Endothelial cell of umbilical vein (primary cell): ENCODE results near the gene CEP152. TPM values are rescaled to one million over a fixed set of nuclear protein-coding genes. Genes with fewer than 3 reads are reported as not detected.

Experiments used
- BruUV-seq: library from RNA; stranded (reverse); fragments of 400-500 nt; replicated peaks from 2 replicates; lab custom pipeline; 2021; lab: Mats Ljungman, UMichigan
- CTCF ChIA-PET: fragments of 300-600, 350-600 bp; sonication (Branson Sonifier 250); formaldehyde crosslinking; loops from one replicate; lab custom pipeline; 2021; ENCODE audit warnings: antibody characterized with exemption, inconsistent platforms; lab: Charles Lee
- POLR2A ChIA-PET: fragments of 300-600, 350-600 bp; sonication (Branson Sonifier 250); formaldehyde crosslinking; loops from one replicate; lab custom pipeline; 2021; ENCODE audit warnings: antibody characterized with exemption, inconsistent platforms; lab: Charles Lee
- DNase-seq: peaks from one replicate; pipeline ENCODE4 v3.0.0-alpha.2; 2011; ENCODE audit warnings: low read depth, low spot score
- FAIRE-seq: peaks from 2 replicates; lab custom pipeline; 2011; peaks lifted over from hg19 to GRCh38; lab: Jason Lieb, UNC
- H2AFZ ChIP-seq: 2 replicates; pipeline ENCODE4 v1.6.0; 2012; ENCODE audit warnings: low read depth, low read length, control low read depth, inconsistent platforms
- H3K27ac ChIP-seq: 2 replicates; pipeline ENCODE4 v1.5.1; 2011; ENCODE audit warnings: low read depth, mild to moderate bottlenecking, control low read depth, low read length, moderate library complexity; ENCODE audit not compliant: insufficient read depth
- H3K27me3 ChIP-seq, 2 experiments: 2 replicates each; pipeline versions ENCODE4 v1.6.0 to v1.6.1; 2011; ENCODE audit warnings: low read length in 2 of 2, mixed read lengths in 1 of 2; ENCODE audit not compliant: control insufficient read depth in 2 of 2, insufficient read depth in 2 of 2
- H3K36me3 ChIP-seq, 2 experiments: 2 replicates in 1 of 2; 3 replicates in 1 of 2; pipeline ENCODE4 v1.5.1; 2011; ENCODE audit warnings: low read length in 2 of 2, mild to moderate bottlenecking in 1 of 2, moderate library complexity in 1 of 2; ENCODE audit not compliant: control insufficient read depth in 2 of 2, insufficient read depth in 2 of 2; ENCODE audit errors: extremely low read depth in 1 of 2
- H3K4me1 ChIP-seq: 3 replicates; pipeline ENCODE4 v1.5.1; 2011; ENCODE audit warnings: mild to moderate bottlenecking, low read length; ENCODE audit not compliant: control insufficient read depth, insufficient read depth; ENCODE audit errors: extremely low read depth
- H3K4me2 ChIP-seq: 2 replicates; pipeline ENCODE4 v1.6.1; 2011; ENCODE audit warnings: low read length, control low read depth, mixed read lengths; ENCODE audit not compliant: insufficient read depth
- H3K4me3 ChIP-seq, 3 experiments: fragments of 200-600 bp in 1 of 3; sonication (generic), shearing (Covaris generic) in 1 of 3; replicated peaks in 1 of 3; 2 replicates each; pipeline ENCODE4 v1.5.1; 2011 to 2016; ENCODE audit warnings: control low read depth in 3 of 3, low read length in 3 of 3, mild to moderate bottlenecking in 2 of 3, inconsistent platforms in 1 of 3, low read depth in 1 of 3, moderate library complexity in 1 of 3; ENCODE audit not compliant: insufficient read depth in 1 of 3
- H3K79me2 ChIP-seq: 2 replicates; pipeline ENCODE4 v1.6.0; 2012; ENCODE audit warnings: low read length, inconsistent platforms; ENCODE audit not compliant: control insufficient read depth, insufficient read depth
- H3K9ac ChIP-seq: replicated peaks from 2 replicates; pipeline ENCODE3; 2011; ENCODE audit warnings: low read length, control low read depth; ENCODE audit not compliant: insufficient read depth; ENCODE audit errors: extremely low read depth
- H3K9me1 ChIP-seq: replicated peaks from 3 replicates; pipeline ENCODE4 v1.6.0; 2011; ENCODE audit warnings: mild to moderate bottlenecking, low read length; ENCODE audit not compliant: control insufficient read depth, insufficient read depth; ENCODE audit errors: extremely low read depth
- H3K9me3 ChIP-seq: replicated peaks from 2 replicates; pipeline ENCODE4 v1.5.1; 2012; ENCODE audit warnings: low read length, inconsistent platforms; ENCODE audit not compliant: control insufficient read depth, insufficient read depth
- H4K20me1 ChIP-seq: replicated peaks from 2 replicates; pipeline ENCODE3; 2011; ENCODE audit warnings: mild to moderate bottlenecking, low read length; ENCODE audit not compliant: control insufficient read depth, insufficient read depth; ENCODE audit errors: extremely low read depth
- EZH2 ChIP-seq: IDR thresholded peaks from 2 replicates; pipeline ENCODE4 v1.6.1; 2012; ENCODE audit warnings: borderline replicate concordance, low read depth, mild to moderate bottlenecking, moderate library complexity, low read length, inconsistent platforms; ENCODE audit not compliant: severe bottlenecking
- FOS ChIP-seq: IDR thresholded peaks from 2 replicates; pipeline ENCODE4 v1.6.1; 2011; ENCODE audit warnings: mild to moderate bottlenecking, low read length, moderate library complexity, borderline replicate concordance; ENCODE audit not compliant: insufficient read depth
- GATA2 ChIP-seq: IDR thresholded peaks from 2 replicates; pipeline ENCODE4 v1.7.0; 2011; ENCODE audit warnings: low read depth, mild to moderate bottlenecking, moderate library complexity, mixed read lengths, low read length; ENCODE audit not compliant: insufficient read length, insufficient read depth
- JUN ChIP-seq: IDR thresholded peaks from 2 replicates; pipeline ENCODE4 v1.6.1; 2011; ENCODE audit warnings: borderline replicate concordance, low read depth; ENCODE audit not compliant: insufficient read length, insufficient read depth
- MYC ChIP-seq: IDR thresholded peaks from one replicate; pipeline ENCODE4 v1.6.1; 2011; ENCODE audit warnings: mild to moderate bottlenecking, low read depth, low read length
- POLR2A ChIP-seq: IDR thresholded peaks from 2 replicates; pipeline ENCODE4 v1.6.1; 2012; ENCODE audit warnings: low read depth, mild to moderate bottlenecking, control low read depth, low read length
- POLR2AphosphoS5 ChIP-seq: IDR thresholded peaks from 2 replicates; pipeline ENCODE4 v1.6.1; 2012; ENCODE audit warnings: low read depth, mild to moderate bottlenecking, control low read depth, low read length, moderate library complexity; ENCODE audit not compliant: insufficient read depth
- dilution Hi-C: fragments of 300-500 bp; cut with MboI; formaldehyde crosslinking; loops from one replicate; pipeline ENCODE4 v1.15.0; 2019; ENCODE audit warnings: low sequenced_read_pairs; ENCODE audit not compliant: extremely low pct_ligation_motif_present
- intact Hi-C: fragments of 100-400 bp; cut with micrococcal nuclease; formaldehyde crosslinking; loops from one replicate; pipeline ENCODE4 v1.10.0; 2022
- polyA plus RNA-seq, 4 experiments: library from polyadenylated mRNA; depleted of rRNA in 3 of 4; stranded (reverse) in 3 of 4; unstranded in 1 of 4; fragments of >200 nt; gene quantifications; 2 replicates each; pipeline versions ENCODE4 v1.2.1 to v1.2.3, GENCODE V29; 2011 to 2012; ENCODE audit warnings: missing spikeins in 1 of 4
- total RNA-seq: library from RNA; stranded (reverse); gene quantifications from 2 replicates; pipeline ENCODE4 v1.2.3, GENCODE V29; 2021
- TF ChIP-seq, protein P1 (sequence below), 2 donors: IDR thresholded peaks; 1 replicate in 1 of 2; 2 replicates in 1 of 2; pipeline ENCODE4 v1.5.1; 2011; ENCODE audit warnings: low read length in 2 of 2, mild to moderate bottlenecking in 2 of 2, moderate library complexity in 2 of 2, control low read depth in 1 of 2, inconsistent platforms in 1 of 2, low read depth in 1 of 2; ENCODE audit not compliant: insufficient read depth in 1 of 2; ENCODE audit errors: extremely low read depth in 1 of 2
- TF ChIP-seq, protein P2 (sequence below): IDR thresholded peaks from 2 replicates; pipeline ENCODE4 v1.6.1; 2011; ENCODE audit not compliant: insufficient read depth, insufficient read length

Gene CEP152
- total and polyA plus RNA-seq, 2 donors (not counting 3 experiments of a cell fraction or from before 2014, with no cell fraction given): 3.0 to 15.7 TPM

DNA sequence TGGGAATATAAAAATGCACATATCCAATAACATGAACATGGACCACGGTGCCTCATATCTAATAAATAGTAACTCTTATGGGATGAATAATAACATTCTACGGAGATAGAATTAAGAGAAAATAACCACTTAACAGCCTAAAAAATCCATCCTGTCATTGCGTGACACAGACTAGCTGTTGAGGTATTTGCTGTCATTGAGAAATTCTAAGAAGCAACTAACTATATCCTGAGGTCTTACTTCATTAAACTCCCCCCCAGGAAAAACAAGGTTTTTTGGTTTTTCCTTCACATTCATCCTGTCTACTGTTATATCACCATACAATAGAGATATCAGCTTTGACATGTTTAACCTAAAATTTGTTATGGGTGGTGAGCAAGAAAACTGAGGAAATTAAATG lies 14.3 kb downstream of the CEP152 start:
- H3K27ac ChIP-seq: no peak overlapping the region

More for the DNA sequence above, 14.3 kb downstream of the CEP152 start:
- ChIA-PET CTCF (interaction anchor here (0.9 kb wide), 1 partner anchor 289 kb away, joined by 3 read pairs; no protein-coding TSS in a partner anchor), POLR2A (no interaction called here)
- no peak for FAIRE-seq
- H3K4me1 ChIP-seq: peaks cover 3% of the 10 kb centered on the region
- no peak for DNase-seq
- no peaks in the 10 kb centered on the region for H3K27me3 ChIP-seq
- TF ChIP-seq POLR2A (no peak), MYC (no peak), JUN (no peak), POLR2AphosphoS5 (no peak), EZH2 (no peak), FOS (no peak), GATA2 (no peak)
- TF ChIP-seq, protein P1, sequence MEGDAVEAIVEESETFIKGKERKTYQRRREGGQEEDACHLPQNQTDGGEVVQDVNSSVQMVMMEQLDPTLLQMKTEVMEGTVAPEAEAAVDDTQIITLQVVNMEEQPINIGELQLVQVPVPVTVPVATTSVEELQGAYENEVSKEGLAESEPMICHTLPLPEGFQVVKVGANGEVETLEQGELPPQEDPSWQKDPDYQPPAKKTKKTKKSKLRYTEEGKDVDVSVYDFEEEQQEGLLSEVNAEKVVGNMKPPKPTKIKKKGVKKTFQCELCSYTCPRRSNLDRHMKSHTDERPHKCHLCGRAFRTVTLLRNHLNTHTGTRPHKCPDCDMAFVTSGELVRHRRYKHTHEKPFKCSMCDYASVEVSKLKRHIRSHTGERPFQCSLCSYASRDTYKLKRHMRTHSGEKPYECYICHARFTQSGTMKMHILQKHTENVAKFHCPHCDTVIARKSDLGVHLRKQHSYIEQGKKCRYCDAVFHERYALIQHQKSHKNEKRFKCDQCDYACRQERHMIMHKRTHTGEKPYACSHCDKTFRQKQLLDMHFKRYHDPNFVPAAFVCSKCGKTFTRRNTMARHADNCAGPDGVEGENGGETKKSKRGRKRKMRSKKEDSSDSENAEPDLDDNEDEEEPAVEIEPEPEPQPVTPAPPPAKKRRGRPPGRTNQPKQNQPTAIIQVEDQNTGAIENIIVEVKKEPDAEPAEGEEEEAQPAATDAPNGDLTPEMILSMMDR (IDR thresholded peaks at IDR 0.05; ENCODE audit: extremely low read depth in 1 of 2, insufficient read depth in 1 of 2, low read depth in 1 of 2, low read length in 2 of 2): no peak
- TF ChIP-seq, protein P2, sequence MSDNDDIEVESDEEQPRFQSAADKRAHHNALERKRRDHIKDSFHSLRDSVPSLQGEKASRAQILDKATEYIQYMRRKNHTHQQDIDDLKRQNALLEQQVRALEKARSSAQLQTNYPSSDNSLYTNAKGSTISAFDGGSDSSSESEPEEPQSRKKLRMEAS: no peak
- no peak overlapping the region for H3K9ac ChIP-seq
- H3K4me2 ChIP-seq: no peak overlapping the region
- H2AFZ ChIP-seq: no peak overlapping the region
- peaks cover 0 to 5% of the 10 kb centered on the region in 2 experiments for H3K36me3 ChIP-seq
- H3K9me3 ChIP-seq: no peaks in the 10 kb centered on the region
- intact Hi-C loops: no loop called here
- no peaks in the 10 kb centered on the region for H3K9me1 ChIP-seq
- H4K20me1 ChIP-seq: no peaks in the 10 kb centered on the region
- dilution Hi-C loops: no loop called here
- peaks cover 5% of the 10 kb centered on the region for H3K79me2 ChIP-seq
- no TSS peak for BruUV-seq
- no peak overlapping the region for H3K4me3 ChIP-seq
